Ishikawa (cell line): ENCODE data around the gene PODNL1.

ENCODE experiments used
- EP300 ChIP-seq: IDR thresholded peaks from 2 replicates; pipeline ENCODE4 v1.6.1; 2012; ENCODE audit warnings: borderline replicate concordance
- FOXM1 ChIP-seq: IDR thresholded peaks from 2 replicates; pipeline ENCODE4 v1.6.1; 2012; ENCODE audit warnings: low read depth, borderline replicate concordance
- MAX ChIP-seq: IDR thresholded peaks from 2 replicates; pipeline ENCODE4 v1.6.1; 2012
- NFIC ChIP-seq: IDR thresholded peaks from 2 replicates; pipeline ENCODE4 v1.6.1; 2012
- RAD21 ChIP-seq: IDR thresholded peaks from 2 replicates; pipeline ENCODE4 v1.6.1; 2012; ENCODE audit warnings: low read depth
- REST ChIP-seq: IDR thresholded peaks from 2 replicates; pipeline ENCODE4 v1.6.1; 2012; ENCODE audit warnings: low read depth, mild to moderate bottlenecking
- YY1 ChIP-seq: IDR thresholded peaks from 2 replicates; pipeline ENCODE4 v1.6.1; 2012; ENCODE audit warnings: low read depth

GRCh38 chr19:13960863-13961784 lies 22.9 kb upstream of the PODNL1 start:
- no peak for TF ChIP-seq MAX
- no peak for TF ChIP-seq EP300
- no peak for TF ChIP-seq REST
- TF ChIP-seq RAD21, result no peak
- no peak for TF ChIP-seq YY1
- no peak for TF ChIP-seq NFIC
- TF ChIP-seq FOXM1, result no peak
